ENCODE data around the gene CST4. TPM values are rescaled to one million over a fixed set of nuclear protein-coding genes. Genes with fewer than 3 reads are reported as not detected.

CST4 gene
- total and polyA plus RNA-seq, 2 donors (not counting 1 experiment from before 2014, with no cell fraction given): not detected

DNA sequence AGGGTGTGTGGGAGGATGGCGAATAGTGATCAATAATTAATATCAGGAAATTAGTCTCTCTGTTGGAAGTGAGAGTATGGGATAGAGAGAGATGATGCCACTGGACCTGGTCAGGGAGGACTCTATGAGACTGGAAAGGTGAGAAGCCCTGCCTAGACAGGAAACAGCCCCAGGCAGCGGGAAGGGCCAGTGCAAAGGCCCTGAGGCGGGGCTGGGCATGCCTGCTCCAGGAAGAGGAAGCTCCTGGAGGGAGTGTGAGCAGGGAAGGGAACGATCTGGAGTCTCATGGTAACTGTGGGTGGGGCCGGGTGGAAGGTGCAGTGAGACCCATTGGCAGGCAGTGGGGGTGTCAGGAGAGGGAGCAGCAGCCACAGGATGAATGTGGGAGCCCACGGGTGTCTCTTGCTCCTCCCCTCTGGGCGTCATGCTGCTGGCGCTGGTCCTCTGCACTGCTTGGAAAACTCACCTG is 49.3 kb downstream of the CST4 start:
- no peak overlapping the region for H3K4me2 ChIP-seq (replicated peaks; ENCODE audit: low read depth, low read length, poor library complexity, severe bottlenecking)
- no peaks in the 10 kb centered on the region for H3K9me3 ChIP-seq (ENCODE audit: control extremely low read depth in 1 of 3, control insufficient read depth in 2 of 3, insufficient read depth in 1 of 3, low read length in 2 of 3)
- POLR2A ChIA-PET: no interaction called here
- no peak for DNase-seq
- no peaks in the 10 kb centered on the region for H4K20me1 ChIP-seq (ENCODE audit: control insufficient read depth, insufficient read depth, low read length, poor library complexity, severe bottlenecking)
- H3K36me3 ChIP-seq (replicated peaks in 1 of 2; ENCODE audit: control extremely low read depth in 1 of 2, control insufficient read depth in 1 of 2, extremely low read depth in 1 of 2, insufficient read depth in 2 of 2, low read length in 1 of 2): no peaks in the 10 kb centered on the region
- H3K4me3 ChIP-seq (ENCODE audit: control extremely low read depth in 1 of 5, extremely low read depth in 1 of 5, insufficient read depth in 1 of 5, low read depth in 2 of 5, low read length in 4 of 5): no peak overlapping the region
- Mint-ChIP-seq H3K27ac (no peak overlapping the region), H3K27me3 (peaks cover 24% of the 10 kb centered on the region), H3K4me1 (peaks cover 10% of the 10 kb centered on the region), H3K4me3 (no peak overlapping the region), H3K9me3 (ENCODE audit: insufficient read depth) (no peaks in the 10 kb centered on the region)
- no peak overlapping the region for H3K9ac ChIP-seq (ENCODE audit: low read length)
- H2AFZ ChIP-seq (ENCODE audit: insufficient read depth, low read depth, low read length, poor library complexity, severe bottlenecking): no peak overlapping the region
- CTCF ChIA-PET: no interaction called here
- H3K4me1 ChIP-seq (ENCODE audit: control insufficient read depth in 2 of 2, insufficient read depth in 2 of 2, low read length in 2 of 2): no peaks in the 10 kb centered on the region
- H3K27me3 ChIP-seq (replicated peaks in 1 of 4; ENCODE audit: control extremely low read depth in 1 of 4, control insufficient read depth in 3 of 4, insufficient read depth in 4 of 4, low read length in 3 of 4): peaks cover 0 to 4% (median 0%) of the 10 kb centered on the region in 4 experiments
- H3K79me2 ChIP-seq (ENCODE audit: control insufficient read depth, insufficient read depth, low read length): no peaks in the 10 kb centered on the region
- 81% methylated on average over 8 of the region's 8 CpGs for WGBS (ENCODE audit: insufficient coverage)
- ATAC-seq (ENCODE audit: low read depth): no peak
- TF ChIP-seq, protein P1, sequence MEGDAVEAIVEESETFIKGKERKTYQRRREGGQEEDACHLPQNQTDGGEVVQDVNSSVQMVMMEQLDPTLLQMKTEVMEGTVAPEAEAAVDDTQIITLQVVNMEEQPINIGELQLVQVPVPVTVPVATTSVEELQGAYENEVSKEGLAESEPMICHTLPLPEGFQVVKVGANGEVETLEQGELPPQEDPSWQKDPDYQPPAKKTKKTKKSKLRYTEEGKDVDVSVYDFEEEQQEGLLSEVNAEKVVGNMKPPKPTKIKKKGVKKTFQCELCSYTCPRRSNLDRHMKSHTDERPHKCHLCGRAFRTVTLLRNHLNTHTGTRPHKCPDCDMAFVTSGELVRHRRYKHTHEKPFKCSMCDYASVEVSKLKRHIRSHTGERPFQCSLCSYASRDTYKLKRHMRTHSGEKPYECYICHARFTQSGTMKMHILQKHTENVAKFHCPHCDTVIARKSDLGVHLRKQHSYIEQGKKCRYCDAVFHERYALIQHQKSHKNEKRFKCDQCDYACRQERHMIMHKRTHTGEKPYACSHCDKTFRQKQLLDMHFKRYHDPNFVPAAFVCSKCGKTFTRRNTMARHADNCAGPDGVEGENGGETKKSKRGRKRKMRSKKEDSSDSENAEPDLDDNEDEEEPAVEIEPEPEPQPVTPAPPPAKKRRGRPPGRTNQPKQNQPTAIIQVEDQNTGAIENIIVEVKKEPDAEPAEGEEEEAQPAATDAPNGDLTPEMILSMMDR (IDR thresholded peaks at IDR 0.05): no peak
- no peak for TF ChIP-seq EZH2 (IDR thresholded peaks at IDR 0.05; ENCODE audit: borderline replicate concordance, insufficient read depth, low read depth, low read length, poor library complexity, severe bottlenecking)
- no peak overlapping the region for H3K27ac ChIP-seq (ENCODE audit: low read length in 2 of 2)
- intact Hi-C loops (cut with micrococcal nuclease): no loop called here

DNA sequence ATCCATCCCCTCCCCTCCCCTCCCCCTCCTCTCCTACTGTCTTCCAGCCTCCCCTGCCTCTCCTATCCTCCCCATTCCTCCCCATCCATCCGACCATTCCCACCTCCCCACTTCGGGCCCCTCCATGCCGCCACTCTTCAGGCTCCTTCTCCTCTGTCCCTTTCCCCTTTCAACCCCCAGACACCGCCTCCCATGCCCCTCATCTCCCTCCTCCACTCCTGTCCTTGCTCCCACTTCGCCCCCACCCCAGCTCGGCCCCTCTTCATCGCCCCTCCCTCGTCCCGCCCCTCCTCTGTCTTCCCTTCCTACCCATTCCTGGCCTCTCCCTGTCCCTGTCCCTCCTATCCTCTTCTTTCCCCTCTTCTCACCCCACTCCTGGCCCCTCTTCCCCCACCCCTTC is 50.5 kb downstream of the CST4 start:
- DNase-seq (no peak), ATAC-seq (ENCODE audit: low read depth) (no peak)
- POLR2A ChIA-PET: no interaction called here
- Histone ChIP-seq H3K4me3 (ENCODE audit: control extremely low read depth in 1 of 5, extremely low read depth in 1 of 5, insufficient read depth in 1 of 5, low read depth in 2 of 5, low read length in 4 of 5) (no peak overlapping the region), H3K9ac (ENCODE audit: low read length) (no peak overlapping the region), H4K20me1 (ENCODE audit: control insufficient read depth, insufficient read depth, low read length, poor library complexity, severe bottlenecking) (no peaks in the 10 kb centered on the region), H3K4me2 (replicated peaks; ENCODE audit: low read depth, low read length, poor library complexity, severe bottlenecking) (no peak overlapping the region), H3K27ac (ENCODE audit: low read length in 2 of 2) (no peak overlapping the region), H3K9me3 (ENCODE audit: control extremely low read depth in 1 of 3, control insufficient read depth in 2 of 3, insufficient read depth in 1 of 3, low read length in 2 of 3) (no peaks in the 10 kb centered on the region), H3K27me3 (replicated peaks in 1 of 4; ENCODE audit: control extremely low read depth in 1 of 4, control insufficient read depth in 3 of 4, insufficient read depth in 4 of 4, low read length in 3 of 4) (peaks cover 0 to 4% (median 0%) of the 10 kb centered on the region in 4 experiments), H3K36me3 (replicated peaks in 1 of 2; ENCODE audit: control extremely low read depth in 1 of 2, control insufficient read depth in 1 of 2, extremely low read depth in 1 of 2, insufficient read depth in 2 of 2, low read length in 1 of 2) (no peaks in the 10 kb centered on the region), H3K4me1 (ENCODE audit: control insufficient read depth in 2 of 2, insufficient read depth in 2 of 2, low read length in 2 of 2) (no peaks in the 10 kb centered on the region), H3K79me2 (ENCODE audit: control insufficient read depth, insufficient read depth, low read length) (no peaks in the 10 kb centered on the region), H2AFZ (ENCODE audit: insufficient read depth, low read depth, low read length, poor library complexity, severe bottlenecking) (no peak overlapping the region)
- intact Hi-C loops (cut with micrococcal nuclease): no loop called here
- Mint-ChIP-seq H3K9me3 (ENCODE audit: insufficient read depth) (no peaks in the 10 kb centered on the region), H3K27ac (no peak overlapping the region), H3K4me3 (no peak overlapping the region), H3K4me1 (peaks cover 10% of the 10 kb centered on the region), H3K27me3 (peaks cover 25% of the 10 kb centered on the region)
- 73% methylated on average over 8 of the region's 9 CpGs for WGBS (ENCODE audit: insufficient coverage)
- CTCF ChIA-PET: no interaction called here
- TF ChIP-seq EZH2 (IDR thresholded peaks at IDR 0.05; ENCODE audit: borderline replicate concordance, insufficient read depth, low read depth, low read length, poor library complexity, severe bottlenecking): no peak
- TF ChIP-seq, protein P1 (IDR thresholded peaks at IDR 0.05): no peak
